GM12878 (cell line): Measurements from ENCODE around the gene OPTC. TPM values are rescaled to one million over a fixed set of nuclear protein-coding genes. Genes with fewer than 3 reads are reported as not detected.

Experiments
- ATAC-seq: fragments of 200-7000 bp; cut with Tn5 transposase; 3 replicates; pipeline ENCODE4 v1.9.1; 2020; ENCODE audit warnings: mild to moderate bottlenecking, moderate library complexity
- BruUV-seq: library from RNA; stranded (reverse); fragments of 400-500 nt; replicated peaks from 2 replicates; lab custom pipeline; 2021; lab: Mats Ljungman, UMichigan
- CTCF ChIA-PET: fragments of 300-600 bp; sonication (Branson Sonifier 250); formaldehyde crosslinking; extraction: SDS; loops from one replicate; lab custom pipeline; 2021; ENCODE audit warnings: inconsistent platforms; lab: Yijun Ruan, JAX
- POLR2A ChIA-PET: fragments of 350-600 bp; formaldehyde crosslinking; extraction: SDS; loops from one replicate; lab custom pipeline; 2021; ENCODE audit warnings: inconsistent platforms; lab: Charles Lee
- RAD21 ChIA-PET: fragments of 300-600 bp; sonication (Branson Sonifier 250); formaldehyde crosslinking; loops from one replicate; lab custom pipeline; 2023; ENCODE audit warnings: antibody characterized with exemption; ENCODE audit not compliant: unreplicated experiment; lab: Charles Lee
- SMC1A ChIA-PET: fragments of 300-600 bp; sonication (Branson Sonifier 250); formaldehyde crosslinking; loops from one replicate; lab custom pipeline; 2023; ENCODE audit not compliant: unreplicated experiment, uncharacterized antibody; lab: Charles Lee
- DNase-seq: peaks from one replicate; pipeline ENCODE4 v3.0.0-alpha.2; 2011; ENCODE audit warnings: low read depth, low spot score
- FAIRE-seq: peaks from 3 replicates; lab custom pipeline; 2011; peaks lifted over from hg19 to GRCh38; lab: Jason Lieb, UNC
- H2AFZ ChIP-seq: 2 replicates; pipeline ENCODE4 v1.6.0; 2011; ENCODE audit warnings: low read depth, low read length, control low read depth; ENCODE audit not compliant: control insufficient read depth
- H3K27ac ChIP-seq: 2 replicates; pipeline ENCODE4 v1.5.1; 2011; ENCODE audit warnings: control low read depth; ENCODE audit not compliant: control insufficient read depth, insufficient read depth
- H3K27me3 ChIP-seq, 2 experiments: replicated peaks in 1 of 2; 2 replicates each; pipeline versions ENCODE4 v1.6.0 to v1.6.1; 2011; ENCODE audit warnings: low read length in 1 of 2; ENCODE audit not compliant: control insufficient read depth in 2 of 2, insufficient read depth in 2 of 2
- H3K36me3 ChIP-seq, 2 experiments: 2 replicates each; pipeline ENCODE4 v1.5.1; 2011; ENCODE audit warnings: low read length in 1 of 2; ENCODE audit not compliant: control insufficient read depth in 2 of 2, insufficient read depth in 2 of 2
- H3K4me1 ChIP-seq: 2 replicates; pipeline ENCODE4 v1.6.1; 2011; ENCODE audit warnings: mild to moderate bottlenecking, low read length, moderate library complexity, mixed read lengths; ENCODE audit not compliant: control insufficient read depth, insufficient read depth
- H3K4me2 ChIP-seq: 2 replicates; pipeline ENCODE4 v1.6.0; 2011; ENCODE audit warnings: control low read depth; ENCODE audit not compliant: control insufficient read depth, insufficient read depth
- H3K4me3 ChIP-seq: fragments of 200-600 bp; sonication (generic); 2 replicates; pipeline ENCODE4 v1.5.1; 2016
- H3K79me2 ChIP-seq: 2 replicates; pipeline ENCODE4 v1.6.0; 2011; ENCODE audit warnings: low read length; ENCODE audit not compliant: control insufficient read depth, insufficient read depth
- H3K9ac ChIP-seq: 2 replicates; pipeline ENCODE4 v1.8.0; 2011; ENCODE audit warnings: low read length, control low read depth, mixed read lengths; ENCODE audit not compliant: control insufficient read depth, insufficient read depth
- H3K9me3 ChIP-seq: replicated peaks from 3 replicates; pipeline ENCODE4 v1.5.1; 2011; ENCODE audit warnings: mild to moderate bottlenecking, low read length; ENCODE audit not compliant: control insufficient read depth, insufficient read depth
- H4K20me1 ChIP-seq: 2 replicates; pipeline ENCODE4 v1.6.0; 2011; ENCODE audit not compliant: control insufficient read depth, insufficient read depth
- ASH2L ChIP-seq: fragments of 300-600, 200-600 bp; sonication (generic); IDR thresholded peaks from 2 replicates; pipeline ENCODE4 v1.6.1; 2017; ENCODE audit warnings: low read depth, mild to moderate bottlenecking, borderline replicate concordance
- ATF3 ChIP-seq: IDR thresholded peaks from 2 replicates; pipeline ENCODE4 v1.6.1; 2011; ENCODE audit warnings: low read depth, mild to moderate bottlenecking, low read length, moderate library complexity, borderline replicate concordance; ENCODE audit errors: extremely low read depth
- BACH1 ChIP-seq: fragments of 450-650 bp; IDR thresholded peaks from 2 replicates; pipeline ENCODE4 v1.6.1; 2017; ENCODE audit warnings: mild to moderate bottlenecking, borderline replicate concordance
- BMI1 ChIP-seq: fragments of 450-650 bp; IDR thresholded peaks from 2 replicates; pipeline ENCODE4 v1.6.1; 2016; ENCODE audit warnings: mild to moderate bottlenecking, moderate library complexity, borderline replicate concordance
- CHD4 ChIP-seq: fragments of 200-600 bp; sonication (generic); IDR thresholded peaks from 2 replicates; pipeline ENCODE4 v1.6.1; 2016; ENCODE audit warnings: mild to moderate bottlenecking
- CTCF ChIP-seq, 3 experiments: IDR thresholded peaks in 2 of 3; conservative IDR thresholded peaks in 1 of 3; 2 replicates each; pipeline ENCODE4 v1.5.1; 2011; ENCODE audit warnings: low read depth in 3 of 3, low read length in 3 of 3, mild to moderate bottlenecking in 3 of 3, control low read depth in 2 of 3, moderate library complexity in 2 of 3, inconsistent platforms in 1 of 3, mixed read lengths in 1 of 3; ENCODE audit not compliant: control insufficient read depth in 2 of 3, insufficient read depth in 1 of 3; ENCODE audit errors: extremely low read depth in 1 of 3
- FOXM1 ChIP-seq: IDR thresholded peaks from 2 replicates; pipeline ENCODE4 v1.6.1; 2012; ENCODE audit warnings: low read depth, mild to moderate bottlenecking, inconsistent platforms, low read length, moderate library complexity
- JUND ChIP-seq: IDR thresholded peaks from 2 replicates; pipeline ENCODE4 v1.6.1; 2012; ENCODE audit warnings: low read depth, mild to moderate bottlenecking, low read length, improper control_type of control experiment, moderate library complexity
- MEF2B ChIP-seq: fragments of 450-650 bp; IDR thresholded peaks from 2 replicates; pipeline ENCODE4 v1.6.1; 2018; ENCODE audit warnings: mild to moderate bottlenecking, moderate library complexity; ENCODE audit not compliant: partially characterized antibody, poor library complexity, severe bottlenecking
- MTA2 ChIP-seq: fragments of 450-650 bp; IDR thresholded peaks from 2 replicates; pipeline ENCODE4 v1.6.1; 2016; ENCODE audit warnings: low read depth, mild to moderate bottlenecking, moderate library complexity
- RCOR1 ChIP-seq: conservative IDR thresholded peaks from 2 replicates; pipeline ENCODE4 v1.6.1; 2012; ENCODE audit warnings: low read depth, low read length, improper control_type of control experiment
- RUNX3 ChIP-seq: IDR thresholded peaks from 2 replicates; pipeline ENCODE4 v1.6.1; 2012; ENCODE audit warnings: low read length, inconsistent platforms
- SP1 ChIP-seq: IDR thresholded peaks from one replicate; pipeline ENCODE4 v1.6.1; 2011; ENCODE audit warnings: low read depth, low read length
- SPI1 ChIP-seq: IDR thresholded peaks from 2 replicates; pipeline ENCODE4 v1.6.1; 2011; ENCODE audit warnings: low read depth, mild to moderate bottlenecking, low read length, moderate library complexity, borderline replicate concordance; ENCODE audit not compliant: insufficient read depth
- STAT1 ChIP-seq: fragments of 450-650 bp; conservative IDR thresholded peaks from 2 replicates; pipeline ENCODE4 v1.6.1; 2014; ENCODE audit warnings: antibody characterized with exemption, mild to moderate bottlenecking
- ZNF622 ChIP-seq: fragments of 450-650 bp; IDR thresholded peaks from 2 replicates; pipeline ENCODE4 v1.6.1; 2017; ENCODE audit warnings: mild to moderate bottlenecking, inconsistent platforms
- WGBS: methylation state at CpG from one replicate; pipeline ENCODE4 v1.1.6; 2016; ENCODE audit warnings: low lambda C conversion rate; ENCODE audit not compliant: insufficient replicate concordance, insufficient coverage; ENCODE audit errors: missing lambda C conversion rate; 5-methylcytosine and 5-hydroxymethylcytosine counted together
- in situ Hi-C: fragments of 300-500 bp; cut with MboI; formaldehyde crosslinking; loops from 9 replicates; pipeline ENCODE4 v1.14.3; 2018; ENCODE audit warnings: mixed read lengths
- intact Hi-C: fragments of 100-400 bp; cut with micrococcal nuclease; formaldehyde crosslinking; loops from one replicate; pipeline ENCODE4 v1.14.2; 2022; ENCODE audit not compliant: unreplicated experiment
- polyA plus RNA-seq, 11 experiments: library from polyadenylated mRNA; depleted of rRNA in 4 of 11; unstranded in 6 of 11; stranded (reverse) in 5 of 11; fragments of >200 nt; fragmentation: Nextera tagmentation in 4 of 11; fragmentation: Illumina TruSeq in 1 of 11; extraction: Ambion mirVana in 4 of 11; extraction: Trizol in 1 of 11; gene quantifications; 1 replicate in 1 of 11; 2 replicates in 10 of 11; pipeline versions ENCODE4 v1.2.1 to v1.2.3, GENCODE V29; 2011 to 2016; ENCODE audit warnings: inconsistent platforms in 2 of 11, missing spikeins in 2 of 11, low read depth in 1 of 11
- total RNA-seq, 4 experiments: library from RNA; depleted of rRNA in 3 of 4; stranded (reverse); fragments of >200 nt in 3 of 4; fragmentation: Illumina TruSeq in 1 of 4; extraction: Trizol in 1 of 4; gene quantifications; 2 replicates each; pipeline versions ENCODE4 v1.2.1 to v1.2.3, GENCODE V29; 2013 to 2021
- TF ChIP-seq, protein P1 (sequence below): fragments of 450-650 bp; IDR thresholded peaks from 2 replicates; pipeline ENCODE4 v1.6.1; 2017; ENCODE audit warnings: low read depth, mild to moderate bottlenecking, moderate library complexity
- TF ChIP-seq, protein P2 (sequence below): fragments of 450-650 bp; IDR thresholded peaks from 2 replicates; pipeline ENCODE4 v1.6.1; 2017; ENCODE audit warnings: mild to moderate bottlenecking, low read depth, inconsistent platforms; ENCODE audit not compliant: poor library complexity, severe bottlenecking

OPTC gene
- total and polyA plus RNA-seq, 10 of the 15 experiments (the other 5 are each of a cell fraction or from before 2014, with no cell fraction given): not detected

DNA sequence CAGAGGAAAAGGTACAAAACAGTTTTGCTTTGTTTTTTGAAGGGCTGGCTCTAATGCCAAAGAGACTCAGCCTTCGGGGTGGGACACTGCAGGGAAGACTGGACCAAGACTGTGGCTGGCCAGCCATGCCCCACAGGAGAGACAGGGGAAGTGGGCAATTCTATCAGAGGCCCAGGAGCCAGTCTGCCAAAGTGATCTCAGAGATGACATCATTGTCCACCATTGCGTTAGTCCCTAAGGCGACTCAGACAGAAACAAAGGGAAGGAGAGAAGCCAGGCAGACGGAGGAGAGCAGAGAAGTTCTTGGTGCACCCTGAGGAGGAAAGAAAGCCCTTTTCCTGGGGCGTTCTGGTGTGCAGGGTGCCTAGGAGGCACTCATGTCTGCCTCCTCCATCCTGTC, 26.4 kb downstream of the OPTC start:
- Histone ChIP-seq H3K27ac (no peak overlapping the region), H3K9me3 (no peaks in the 10 kb centered on the region), H3K27me3 (no peaks in the 10 kb centered on the region; a peak in 1 of 4 replicates), H2AFZ (no peak overlapping the region), H4K20me1 (no peaks in the 10 kb centered on the region), H3K4me1 (no peaks in the 10 kb centered on the region), H3K9ac (no peak overlapping the region), H3K4me2 (no peak overlapping the region), H3K36me3 (no peaks in the 10 kb centered on the region), H3K4me3 (no peak overlapping the region), H3K79me2 (no peaks in the 10 kb centered on the region)
- intact Hi-C loops (no loop called here), in situ Hi-C loops (no loop called here)
- POLR2A ChIA-PET: no interaction called here
- SMC1A ChIA-PET: no interaction called here
- CTCF ChIA-PET: no interaction called here
- ATAC-seq (no peak), FAIRE-seq (no peak), DNase-seq (no peak)
- BruUV-seq: no TSS peak
- RAD21 ChIA-PET: no interaction called here
- no peak for TF ChIP-seq ASH2L
- TF ChIP-seq, protein P1, sequence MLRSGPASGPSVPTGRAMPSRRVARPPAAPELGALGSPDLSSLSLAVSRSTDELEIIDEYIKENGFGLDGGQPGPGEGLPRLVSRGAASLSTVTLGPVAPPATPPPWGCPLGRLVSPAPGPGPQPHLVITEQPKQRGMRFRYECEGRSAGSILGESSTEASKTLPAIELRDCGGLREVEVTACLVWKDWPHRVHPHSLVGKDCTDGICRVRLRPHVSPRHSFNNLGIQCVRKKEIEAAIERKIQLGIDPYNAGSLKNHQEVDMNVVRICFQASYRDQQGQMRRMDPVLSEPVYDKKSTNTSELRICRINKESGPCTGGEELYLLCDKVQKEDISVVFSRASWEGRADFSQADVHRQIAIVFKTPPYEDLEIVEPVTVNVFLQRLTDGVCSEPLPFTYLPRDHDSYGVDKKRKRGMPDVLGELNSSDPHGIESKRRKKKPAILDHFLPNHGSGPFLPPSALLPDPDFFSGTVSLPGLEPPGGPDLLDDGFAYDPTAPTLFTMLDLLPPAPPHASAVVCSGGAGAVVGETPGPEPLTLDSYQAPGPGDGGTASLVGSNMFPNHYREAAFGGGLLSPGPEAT: no peak
- TF ChIP-seq CTCF (IDR thresholded peaks at IDR 0.05 in 2 of 3, conservative IDR thresholded peaks at IDR 0.05 in 1 of 3; ENCODE audit: control insufficient read depth in 2 of 3, extremely low read depth in 1 of 3, insufficient read depth in 1 of 3, low read depth in 3 of 3, low read length in 3 of 3): no peak
- TF ChIP-seq SP1: no peak
- no peak for TF ChIP-seq JUND
- no peak for TF ChIP-seq ZNF622
- TF ChIP-seq BMI1: no peak
- TF ChIP-seq SPI1: no peak
- TF ChIP-seq CHD4: no peak
- no peak for TF ChIP-seq RCOR1
- TF ChIP-seq MTA2: no peak
- no peak for TF ChIP-seq RUNX3
- TF ChIP-seq MEF2B: no peak
- no peak for TF ChIP-seq FOXM1
- TF ChIP-seq, protein P2, sequence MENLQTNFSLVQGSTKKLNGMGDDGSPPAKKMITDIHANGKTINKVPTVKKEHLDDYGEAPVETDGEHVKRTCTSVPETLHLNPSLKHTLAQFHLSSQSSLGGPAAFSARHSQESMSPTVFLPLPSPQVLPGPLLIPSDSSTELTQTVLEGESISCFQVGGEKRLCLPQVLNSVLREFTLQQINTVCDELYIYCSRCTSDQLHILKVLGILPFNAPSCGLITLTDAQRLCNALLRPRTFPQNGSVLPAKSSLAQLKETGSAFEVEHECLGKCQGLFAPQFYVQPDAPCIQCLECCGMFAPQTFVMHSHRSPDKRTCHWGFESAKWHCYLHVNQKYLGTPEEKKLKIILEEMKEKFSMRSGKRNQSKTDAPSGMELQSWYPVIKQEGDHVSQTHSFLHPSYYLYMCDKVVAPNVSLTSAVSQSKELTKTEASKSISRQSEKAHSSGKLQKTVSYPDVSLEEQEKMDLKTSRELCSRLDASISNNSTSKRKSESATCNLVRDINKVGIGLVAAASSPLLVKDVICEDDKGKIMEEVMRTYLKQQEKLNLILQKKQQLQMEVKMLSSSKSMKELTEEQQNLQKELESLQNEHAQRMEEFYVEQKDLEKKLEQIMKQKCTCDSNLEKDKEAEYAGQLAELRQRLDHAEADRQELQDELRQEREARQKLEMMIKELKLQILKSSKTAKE: no peak
- TF ChIP-seq BACH1: no peak
- TF ChIP-seq STAT1: no peak
- no peak for TF ChIP-seq ATF3
- 12% methylated on average over 5 of the region's 5 CpGs for WGBS
